Pulmonary artery endothelial cell (primary cell): ENCODE results near the gene NUDT1. TPM values are rescaled to one million over a fixed set of nuclear protein-coding genes. Genes with fewer than 3 reads are reported as not detected.

Experiments
- DNase-seq: peaks from one replicate; pipeline ENCODE4 v3.0.0-alpha.2; 2011; ENCODE audit warnings: low read depth, low spot score
- total RNA-seq: library from RNA; depleted of rRNA; stranded (reverse); fragments of >200 nt; gene quantifications from 2 replicates; pipeline ENCODE4 v1.2.3, GENCODE V29; 2014

Gene NUDT1
- total RNA-seq, 1 donor from 2014 or later = 19.6 TPM

GRCh38 chr7:2248984-2249694 is 7.1 kb downstream of the NUDT1 start:
- DNase-seq = peak; percentile 60

DNA sequence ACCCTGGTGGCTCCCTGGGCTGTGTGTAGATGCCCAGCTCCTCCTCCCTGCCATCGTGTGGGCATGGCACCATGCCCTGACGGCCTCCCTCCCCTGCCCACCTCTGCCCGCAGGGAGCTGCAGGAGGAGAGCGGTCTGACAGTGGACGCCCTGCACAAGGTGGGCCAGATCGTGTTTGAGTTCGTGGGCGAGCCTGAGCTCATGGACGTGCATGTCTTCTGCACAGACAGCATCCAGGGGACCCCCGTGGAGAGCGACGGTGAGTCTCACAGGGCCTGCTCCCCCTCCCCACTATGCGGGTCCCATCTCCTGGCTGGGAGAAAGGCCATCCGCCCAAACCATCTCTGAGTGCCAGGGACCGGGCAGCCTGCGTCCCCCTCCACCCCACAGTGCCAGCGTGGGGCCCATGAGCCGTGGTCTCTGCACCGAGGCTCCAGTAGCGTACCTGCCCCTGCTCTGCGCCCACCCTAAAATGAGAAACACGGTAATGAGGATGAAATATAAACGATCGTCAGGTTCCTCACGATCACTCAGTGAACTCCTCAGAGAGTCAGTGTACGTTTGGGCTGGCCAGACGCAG is 7.8 kb downstream of the NUDT1 start:
- DNase-seq = no peak

- no peak for DNase-seq
These were observed 9.4 kb downstream of the NUDT1 start for GRCh38 chr7:2251381-2251780.

- no peak for DNase-seq
These were observed 10.1 kb downstream of the NUDT1 start for GRCh38 chr7:2251841-2252771.

DNA sequence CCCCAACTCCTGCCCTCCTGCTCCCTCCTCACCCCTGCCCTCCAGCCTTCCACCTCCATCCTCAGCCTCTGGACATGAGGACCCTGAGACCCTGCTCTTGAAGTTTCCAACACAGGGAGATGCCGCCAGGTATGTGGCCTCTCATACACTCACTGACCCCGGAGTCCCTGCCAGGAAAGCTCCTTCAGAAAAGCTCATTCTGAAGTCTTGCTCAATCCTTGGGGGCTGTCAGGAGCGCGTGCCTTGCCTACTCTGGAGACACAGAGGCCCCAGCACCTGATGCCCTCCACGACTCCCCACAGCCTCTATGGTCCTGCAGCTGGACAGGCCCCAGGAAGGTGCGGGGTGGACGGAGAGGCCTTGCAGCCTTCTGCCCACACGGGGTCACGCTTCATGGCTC is 11.0 kb downstream of the NUDT1 start:
- no peak for DNase-seq

DNA sequence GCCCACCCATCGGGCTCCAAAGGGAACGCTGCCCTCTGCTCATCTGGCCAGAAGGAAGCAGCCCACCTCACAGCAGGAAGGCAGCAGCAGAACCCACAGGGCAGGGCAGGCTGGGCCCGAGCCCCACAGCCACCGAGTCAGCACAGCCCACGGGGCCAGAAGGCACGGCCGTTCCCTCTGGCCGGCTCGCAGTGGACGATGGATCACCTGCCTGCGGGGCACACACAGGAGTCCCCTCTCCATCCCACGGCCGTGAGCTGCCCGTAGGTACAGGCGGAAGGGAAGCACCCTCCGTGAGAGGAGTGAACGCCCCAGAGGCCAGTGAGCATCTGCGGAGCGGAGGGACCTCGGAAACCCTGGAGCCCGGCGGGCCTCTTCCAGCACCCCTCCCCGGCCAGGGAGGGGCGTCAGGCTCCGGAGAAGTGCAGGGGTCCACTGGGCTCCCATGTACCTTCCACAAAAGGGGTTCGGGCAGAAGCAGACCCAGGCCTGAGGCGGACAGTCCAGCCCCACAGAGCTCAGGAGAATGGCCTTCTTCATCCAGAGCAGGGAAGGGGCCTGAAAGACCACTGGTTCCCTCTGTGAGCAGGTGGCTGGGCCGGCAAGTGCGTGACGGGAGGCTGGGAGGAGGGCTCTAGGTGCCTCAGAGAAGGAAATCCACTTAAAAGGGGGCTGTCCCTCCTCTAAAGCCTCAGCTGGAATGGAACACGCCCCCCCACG is 11.7 kb downstream of the NUDT1 start:
- no peak for DNase-seq

DNA sequence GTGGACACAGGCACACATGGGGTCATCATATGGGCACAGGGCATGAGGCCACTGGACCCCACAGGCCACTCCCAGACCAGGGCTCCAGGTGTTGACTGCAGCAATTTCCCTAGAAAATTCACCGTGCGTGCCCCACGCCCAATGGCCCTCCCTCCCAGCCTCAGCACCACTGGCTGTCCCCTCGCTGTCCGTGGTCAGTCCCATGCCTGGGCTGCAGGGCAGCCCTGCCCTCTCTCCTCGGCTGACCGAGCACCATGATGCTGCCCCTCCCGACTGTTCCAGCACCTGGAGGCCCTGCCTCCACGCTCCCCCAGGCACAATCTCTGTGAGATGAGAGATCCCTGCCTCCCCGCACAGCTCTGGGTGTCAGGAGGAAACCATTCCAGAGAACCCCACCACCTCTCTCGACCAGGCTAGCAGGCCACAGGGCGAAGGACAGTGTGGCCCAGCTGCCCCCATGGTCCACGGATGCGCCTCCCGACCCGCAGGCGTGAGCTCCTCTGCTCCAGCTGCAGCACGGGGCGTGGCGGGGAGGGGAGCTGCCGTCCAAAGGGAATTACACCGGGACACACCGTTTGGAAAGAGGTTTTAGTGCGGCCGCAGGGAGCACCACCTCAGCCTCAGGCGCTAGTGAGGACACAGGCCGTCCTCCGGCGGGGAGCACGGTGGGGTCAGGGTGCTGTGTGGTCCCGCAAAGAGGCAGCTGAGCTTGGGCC is 12.6 kb downstream of the NUDT1 start:
- DNase-seq = no peak

GRCh38 chr7:2255145-2256139 is 13.4 kb downstream of the NUDT1 start:
- DNase-seq = no peak

DNA sequence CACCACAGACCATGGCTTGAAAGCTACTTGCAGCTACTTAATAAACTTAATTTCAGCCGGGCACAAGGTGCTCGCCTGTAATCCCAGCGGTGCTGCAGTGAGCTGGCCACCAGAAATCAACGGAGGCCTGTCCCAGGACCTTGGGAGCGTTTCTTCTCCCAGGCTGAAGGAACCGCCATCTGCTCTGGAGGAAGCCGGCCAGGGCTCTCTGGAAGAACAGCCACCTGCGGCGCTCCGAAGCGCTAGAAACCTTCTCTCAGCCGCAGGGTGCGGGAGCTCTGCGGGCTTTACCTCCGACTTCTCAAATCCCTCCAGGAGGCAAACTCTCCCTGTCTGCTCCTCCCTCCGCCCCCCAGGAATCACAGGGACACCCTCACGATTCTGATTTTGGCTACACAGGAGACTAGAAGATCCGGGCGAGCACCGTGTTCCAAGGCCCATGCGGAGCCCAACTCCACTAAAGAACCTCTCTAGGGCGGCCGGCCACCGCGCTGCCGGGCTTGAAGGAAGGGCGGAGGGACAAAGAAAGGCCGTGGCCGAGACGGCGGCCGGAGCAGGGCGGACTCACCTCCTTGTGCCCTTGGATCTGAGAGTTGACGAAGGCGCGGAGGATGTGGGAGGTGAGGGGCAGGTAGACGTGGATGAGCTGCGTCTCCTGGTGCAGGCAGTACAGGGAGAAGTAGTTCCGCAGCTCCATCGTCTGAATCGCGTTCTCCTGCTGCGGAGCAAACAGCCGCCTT is 14.4 kb downstream of the NUDT1 start:
- no peak for DNase-seq

GRCh38 chr7:2257046-2257551 is 15.1 kb downstream of the NUDT1 start:
- DNase-seq = no peak

DNA sequence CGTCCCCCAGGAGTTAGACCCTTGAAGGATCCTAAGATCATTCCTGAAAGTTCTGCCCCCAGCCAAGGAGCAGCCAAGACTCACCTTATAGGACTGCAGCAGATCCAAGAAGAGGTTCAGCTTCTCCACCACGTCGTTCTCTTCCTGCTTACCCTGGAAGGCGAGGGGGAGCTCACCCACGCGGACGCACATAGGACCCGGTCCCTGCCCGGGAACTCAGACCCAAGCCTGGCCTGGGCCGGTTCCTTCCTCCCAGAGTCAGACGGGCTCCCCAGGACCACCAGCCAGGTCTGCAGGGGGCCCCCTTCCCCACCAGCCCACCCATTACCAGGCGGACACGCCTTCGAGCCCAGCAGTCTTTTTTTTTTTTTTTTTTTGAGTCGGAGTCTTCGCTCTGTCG is 15.6 kb downstream of the NUDT1 start:
- DNase-seq = no peak

DNA sequence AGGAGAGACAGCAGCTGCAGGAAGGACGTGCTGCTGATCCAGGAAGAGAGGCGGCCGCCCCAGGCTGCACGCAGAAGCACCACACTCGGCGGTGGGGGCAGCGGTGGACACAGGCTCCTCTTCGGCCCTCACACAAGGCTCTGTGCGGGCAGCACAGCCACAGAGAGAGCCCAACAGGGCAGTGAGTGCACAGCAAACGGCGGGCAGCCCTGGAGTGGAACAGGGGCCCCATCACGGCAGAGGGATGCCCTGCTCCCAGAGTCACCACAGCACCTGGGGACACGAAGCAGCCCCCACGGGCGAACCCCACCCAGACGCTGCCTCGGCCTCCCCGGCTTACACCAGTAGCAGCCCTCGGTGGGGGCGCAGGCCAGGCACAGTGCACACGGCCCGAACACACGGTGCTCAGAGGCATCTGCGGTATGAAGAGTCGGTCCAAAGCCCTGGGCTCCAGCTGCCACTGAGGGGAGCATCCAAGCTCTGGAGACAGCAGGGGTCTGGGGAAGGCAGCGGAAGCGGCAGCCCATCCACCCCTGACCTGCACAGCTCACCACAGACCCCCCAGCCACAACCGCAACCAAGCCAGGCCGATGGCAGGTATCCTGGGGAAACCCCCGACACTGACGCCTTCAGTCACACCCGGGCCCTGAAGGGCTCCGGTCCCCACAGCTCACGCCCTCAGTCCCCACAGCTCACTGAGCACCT is 16.8 kb downstream of the NUDT1 start:
- DNase-seq = no peak

DNA sequence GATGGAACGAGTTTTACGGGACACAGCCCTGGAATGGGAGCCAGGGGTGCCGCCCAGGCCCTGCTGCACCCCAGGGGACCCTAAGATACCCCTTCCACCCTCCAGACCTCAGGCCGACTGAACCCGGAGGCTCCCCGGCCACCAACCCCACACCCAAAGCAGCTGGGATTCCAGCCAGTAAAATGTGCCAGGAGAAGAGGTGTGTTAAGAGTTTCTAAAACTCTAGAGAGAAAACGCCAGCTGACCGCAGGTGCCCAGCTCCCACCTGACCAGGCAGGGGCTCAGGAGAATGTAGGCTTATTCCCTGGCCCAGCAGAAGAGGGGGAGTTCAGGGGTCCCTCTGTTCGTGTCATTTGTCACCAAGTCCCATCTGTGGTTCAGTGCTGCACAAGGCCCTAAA is 17.5 kb downstream of the NUDT1 start:
- DNase-seq = no peak

GRCh38 chr7:2260820-2261219 is 18.8 kb downstream of the NUDT1 start:
- no peak for DNase-seq

DNA sequence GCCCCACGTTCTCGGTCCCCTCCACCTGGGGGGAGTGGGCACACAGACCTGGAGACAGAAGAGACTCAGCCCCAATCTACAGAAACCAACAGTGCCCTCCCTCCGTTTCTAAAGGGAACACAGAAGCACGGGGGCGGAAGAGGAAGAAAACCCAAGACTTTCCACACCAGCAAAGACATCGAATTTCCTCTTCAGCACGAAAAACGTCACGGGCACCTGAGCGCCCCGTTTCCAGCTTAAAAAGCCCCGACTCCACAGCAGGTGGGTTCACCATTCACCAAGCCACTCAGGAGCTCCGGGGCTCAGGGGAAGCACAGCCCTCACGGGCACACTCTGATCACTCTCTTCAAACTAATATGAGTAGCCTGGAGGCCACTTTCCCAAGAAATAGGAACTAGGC is 19.6 kb downstream of the NUDT1 start:
- no peak for DNase-seq

DNA sequence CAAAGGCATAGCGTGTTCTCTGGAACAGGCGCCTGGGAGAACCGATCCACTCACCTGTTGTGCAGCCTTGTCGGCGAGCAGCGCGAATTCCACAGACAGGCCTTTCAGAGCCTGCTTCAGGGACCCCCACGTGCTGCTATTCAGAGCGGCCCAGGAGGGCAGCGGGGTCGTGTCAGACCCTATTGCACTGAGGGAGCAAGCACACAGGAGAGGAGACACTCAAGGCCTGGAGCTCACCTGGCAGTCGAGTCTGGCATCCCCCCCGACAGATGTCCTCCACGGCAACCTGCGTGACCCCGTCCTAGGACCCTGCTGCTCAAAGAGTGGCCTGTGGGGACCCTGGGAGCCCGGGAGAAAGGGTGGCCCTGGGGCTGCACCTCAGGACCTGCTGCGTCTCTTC is 21.1 kb downstream of the NUDT1 start:
- no peak for DNase-seq

DNA sequence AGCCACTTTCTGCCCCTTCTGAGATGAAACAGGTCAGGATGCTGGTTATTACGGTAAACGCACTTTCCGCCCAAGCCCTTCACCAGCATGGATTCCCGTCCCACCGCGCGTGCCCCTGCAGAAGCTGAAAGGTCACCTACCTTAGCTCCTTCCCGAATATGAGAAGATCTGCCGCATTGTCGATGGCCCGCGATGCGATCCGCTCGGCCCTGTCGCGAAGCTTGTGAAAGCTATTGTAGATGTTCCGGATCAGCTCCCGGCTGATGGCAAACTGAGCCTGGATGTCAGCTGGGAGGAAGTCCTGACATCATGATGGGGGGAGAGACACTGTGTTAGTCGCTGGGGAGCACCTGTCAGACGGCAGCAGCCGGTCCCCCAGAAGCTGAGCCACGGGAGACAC is 22.1 kb downstream of the NUDT1 start:
- DNase-seq = no peak

GRCh38 chr7:2266911-2267310 is 24.9 kb downstream of the NUDT1 start:
- DNase-seq = no peak
